ENCODE measurements around the gene NOTUM.

DNA sequence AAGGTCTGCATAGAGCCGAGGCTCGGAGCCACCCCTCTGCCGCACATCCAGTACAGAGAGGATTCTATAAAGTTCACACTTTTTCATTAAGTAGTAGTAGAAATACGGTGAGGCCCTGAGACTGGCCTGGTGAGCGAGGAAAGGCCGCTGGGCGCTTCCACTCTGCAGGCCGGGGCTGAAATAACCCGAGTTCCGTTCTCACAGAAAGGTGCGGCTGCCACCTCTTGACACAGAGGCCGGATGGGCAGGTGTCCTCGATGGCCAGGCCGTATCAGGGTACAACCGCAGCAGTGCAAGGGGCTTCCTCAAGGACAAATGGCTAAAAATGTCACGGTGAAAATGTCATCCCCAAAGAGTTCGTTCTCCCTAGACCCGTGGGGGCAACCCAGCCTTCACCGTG, 49.0 kb downstream of the NOTUM start:
- TF ChIP-seq, protein P1, sequence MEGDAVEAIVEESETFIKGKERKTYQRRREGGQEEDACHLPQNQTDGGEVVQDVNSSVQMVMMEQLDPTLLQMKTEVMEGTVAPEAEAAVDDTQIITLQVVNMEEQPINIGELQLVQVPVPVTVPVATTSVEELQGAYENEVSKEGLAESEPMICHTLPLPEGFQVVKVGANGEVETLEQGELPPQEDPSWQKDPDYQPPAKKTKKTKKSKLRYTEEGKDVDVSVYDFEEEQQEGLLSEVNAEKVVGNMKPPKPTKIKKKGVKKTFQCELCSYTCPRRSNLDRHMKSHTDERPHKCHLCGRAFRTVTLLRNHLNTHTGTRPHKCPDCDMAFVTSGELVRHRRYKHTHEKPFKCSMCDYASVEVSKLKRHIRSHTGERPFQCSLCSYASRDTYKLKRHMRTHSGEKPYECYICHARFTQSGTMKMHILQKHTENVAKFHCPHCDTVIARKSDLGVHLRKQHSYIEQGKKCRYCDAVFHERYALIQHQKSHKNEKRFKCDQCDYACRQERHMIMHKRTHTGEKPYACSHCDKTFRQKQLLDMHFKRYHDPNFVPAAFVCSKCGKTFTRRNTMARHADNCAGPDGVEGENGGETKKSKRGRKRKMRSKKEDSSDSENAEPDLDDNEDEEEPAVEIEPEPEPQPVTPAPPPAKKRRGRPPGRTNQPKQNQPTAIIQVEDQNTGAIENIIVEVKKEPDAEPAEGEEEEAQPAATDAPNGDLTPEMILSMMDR (IDR thresholded peaks at IDR 0.05) = no peak
- no peak for TF ChIP-seq POLR2A (IDR thresholded peaks at IDR 0.05)
- no peak for TF ChIP-seq EP300 (IDR thresholded peaks at IDR 0.05)

Measured in ovary (tissue), 3 donors.